ENCODE data around the gene ADCK2.
"Not testable (repeated sequence)": the region's sequence is repeated elsewhere in the genome, so short reads cannot be mapped to it uniquely, and the experiment has no call there.

Gene ADCK2

GRCh38 chr7:140688341-140688740 is 15.6 kb downstream of the ADCK2 start:
- DNase-seq = no peak
- TF ChIP-seq GATA1 (IDR thresholded peaks at IDR 0.05; ENCODE audit: low read depth, low read length) (no peak), POLR2A (IDR thresholded peaks at IDR 0.05; ENCODE audit: low read length) (no peak)

- DNase-seq = no peak
- no peak for TF ChIP-seq GATA1 (IDR thresholded peaks at IDR 0.05; ENCODE audit: low read depth, low read length)
- TF ChIP-seq POLR2A (IDR thresholded peaks at IDR 0.05; ENCODE audit: low read length) = no peak
These were observed 16.7 kb downstream of the ADCK2 start for GRCh38 chr7:140689199-140690152.

- TF ChIP-seq GATA1 (IDR thresholded peaks at IDR 0.05; ENCODE audit: low read depth, low read length) = no peak
- no peak for TF ChIP-seq POLR2A (IDR thresholded peaks at IDR 0.05; ENCODE audit: low read length)
- no peak for DNase-seq
These were observed 18.8 kb downstream of the ADCK2 start for GRCh38 chr7:140691376-140692045.

- DNase-seq = not testable (repeated sequence)
These were observed 21.1 kb downstream of the ADCK2 start for GRCh38 chr7:140693849-140694248.

- DNase-seq = no peak
- TF ChIP-seq GATA1 (IDR thresholded peaks at IDR 0.05; ENCODE audit: low read depth, low read length) = no peak
- no peak for TF ChIP-seq POLR2A (IDR thresholded peaks at IDR 0.05; ENCODE audit: low read length)
These were observed 21.8 kb downstream of the ADCK2 start for GRCh38 chr7:140694592-140694991.

- TF ChIP-seq POLR2A (IDR thresholded peaks at IDR 0.05; ENCODE audit: low read length) (no peak), GATA1 (IDR thresholded peaks at IDR 0.05; ENCODE audit: low read depth, low read length) (no peak)
- DNase-seq = no peak
These were observed 22.6 kb downstream of the ADCK2 start for GRCh38 chr7:140695381-140695780.

- TF ChIP-seq POLR2A (IDR thresholded peaks at IDR 0.05; ENCODE audit: low read length) (no peak), GATA1 (IDR thresholded peaks at IDR 0.05; ENCODE audit: low read depth, low read length) (no peak)
- DNase-seq = peak; percentile 91 to 95
These were observed 23.4 kb downstream of the ADCK2 start for GRCh38 chr7:140696024-140696679.

- peak; percentile 86 for TF ChIP-seq POLR2A (IDR thresholded peaks at IDR 0.05; ENCODE audit: low read length)
- TF ChIP-seq GATA1 (IDR thresholded peaks at IDR 0.05; ENCODE audit: low read depth, low read length) = no peak
These were observed 24.1 kb downstream of the ADCK2 start, which contains the start of gene NDUFB2 for GRCh38 chr7:140696680-140697446. Gene NDUFB2, plus strand, starts transcription at chr7:140696708. Its CDS starts 37 bp downstream, at chr7:140696745.

GRCh38 chr7:140697447-140698143 is 24.9 kb downstream of the ADCK2 start:
- DNase-seq = no peak
- TF ChIP-seq GATA1 (IDR thresholded peaks at IDR 0.05; ENCODE audit: low read depth, low read length) = no peak
- TF ChIP-seq POLR2A (IDR thresholded peaks at IDR 0.05; ENCODE audit: low read length) = no peak

More at GRCh38 chr7:140696680-140697446, 24.1 kb downstream of the ADCK2 start, which contains the start of gene NDUFB2:
- DNase-seq = peak; percentile 87 to 91

GRCh38 chr7:140698477-140698876 is 25.7 kb downstream of the ADCK2 start:
- TF ChIP-seq GATA1 (IDR thresholded peaks at IDR 0.05; ENCODE audit: low read depth, low read length) (no peak), POLR2A (IDR thresholded peaks at IDR 0.05; ENCODE audit: low read length) (no peak)
- DNase-seq = no peak

GRCh38 chr7:140702774-140703173 is 30.0 kb downstream of the ADCK2 start:
- TF ChIP-seq POLR2A (IDR thresholded peaks at IDR 0.05; ENCODE audit: low read length) (no peak), GATA1 (IDR thresholded peaks at IDR 0.05; ENCODE audit: low read depth, low read length) (no peak)
- no peak for DNase-seq

GRCh38 chr7:140704205-140704604 is 31.5 kb downstream of the ADCK2 start:
- no peak for DNase-seq
- TF ChIP-seq GATA1 (IDR thresholded peaks at IDR 0.05; ENCODE audit: low read depth, low read length) (no peak), POLR2A (IDR thresholded peaks at IDR 0.05; ENCODE audit: low read length) (no peak)

GRCh38 chr7:140707132-140707531 is 34.4 kb downstream of the ADCK2 start:
- TF ChIP-seq POLR2A (IDR thresholded peaks at IDR 0.05; ENCODE audit: low read length) = no peak
- no peak for TF ChIP-seq GATA1 (IDR thresholded peaks at IDR 0.05; ENCODE audit: low read depth, low read length)
- DNase-seq = no peak

- not testable (repeated sequence) for DNase-seq
These were observed 36.0 kb downstream of the ADCK2 start for GRCh38 chr7:140708764-140709163.

GRCh38 chr7:140712392-140712791 is 39.6 kb downstream of the ADCK2 start:
- not testable (repeated sequence) for DNase-seq

Measured in erythroblast (primary cell).